ENCODE results near the gene SIRT3.
"Not testable (repeated sequence)": the region's sequence is repeated elsewhere in the genome, so short reads cannot be mapped to it uniquely, and the experiment has no call there.

Gene SIRT3

DNA sequence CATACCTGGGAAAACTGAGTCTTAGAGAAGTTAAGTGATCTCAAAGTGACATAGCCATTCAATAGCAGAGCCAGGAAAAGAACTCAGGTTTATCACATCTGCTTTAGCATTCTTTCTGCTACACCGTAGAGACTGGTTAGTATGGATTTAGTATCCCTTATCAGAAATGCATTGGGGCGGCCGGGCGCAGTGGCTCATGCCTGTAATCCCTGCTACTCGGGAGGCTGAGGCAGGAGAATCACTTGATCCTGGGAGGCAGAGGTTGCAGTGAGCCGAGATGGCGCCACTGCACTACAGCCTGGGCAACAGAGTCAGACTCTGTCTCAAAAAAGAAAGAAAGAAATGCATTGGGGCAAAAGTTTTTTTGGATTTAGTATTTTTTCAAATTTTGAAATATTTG is 2.2 kb upstream of the SIRT3 start:
- not testable (repeated sequence) for FAIRE-seq

DNA sequence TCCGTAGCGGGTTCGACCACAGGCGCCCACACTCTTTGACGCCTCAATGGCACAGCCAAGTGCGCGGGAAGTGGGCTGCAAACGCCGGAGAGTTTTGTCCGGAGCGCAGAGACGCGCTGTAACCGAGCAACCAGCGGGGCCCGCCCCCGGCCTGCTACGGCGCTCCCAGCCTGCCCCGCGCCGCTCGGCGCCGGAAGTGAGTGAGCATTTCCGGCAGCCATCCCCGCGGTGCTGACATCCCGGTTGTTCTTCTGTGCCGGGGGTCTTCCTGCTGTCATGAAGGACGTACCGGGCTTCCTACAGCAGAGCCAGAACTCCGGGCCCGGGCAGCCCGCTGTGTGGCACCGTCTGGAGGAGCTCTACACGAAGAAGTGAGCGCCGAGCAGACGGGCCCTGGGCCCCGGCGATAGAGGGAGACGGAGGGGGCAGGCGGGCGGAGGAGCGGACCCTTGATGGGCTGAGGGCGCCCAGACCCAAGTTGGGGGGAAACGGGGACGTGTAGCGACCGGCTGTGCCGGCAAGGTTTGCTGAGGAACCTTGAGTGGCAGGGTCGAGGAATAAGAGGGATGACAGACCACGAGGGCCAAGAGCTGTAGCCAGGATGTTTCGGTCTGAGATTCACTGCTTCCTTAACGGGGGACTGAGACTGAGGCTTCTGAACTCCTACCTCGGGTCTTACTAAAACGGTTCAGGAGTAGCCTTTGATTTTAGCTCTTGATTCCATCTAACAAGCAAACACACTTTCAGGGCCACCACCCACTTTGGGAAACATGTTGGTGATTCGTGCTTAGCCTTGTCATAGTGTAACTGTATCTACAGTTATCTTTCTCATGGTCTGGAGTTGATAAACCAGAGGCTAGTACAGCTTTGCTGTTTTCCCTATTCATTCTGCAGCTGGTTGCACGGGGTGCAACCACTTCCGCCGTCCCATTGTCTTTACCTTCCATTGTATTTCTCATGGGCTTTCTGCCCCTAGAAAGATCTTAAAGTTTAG is 929 bp upstream of the SIRT3 start, which contains the start of gene PSMD13:
Gene PSMD13 (plus strand): TSS at position 203 of the 994 bp plus-strand sequence. CDS start 74 bp downstream, at position 277.
- FAIRE-seq, result no peak

DNA sequence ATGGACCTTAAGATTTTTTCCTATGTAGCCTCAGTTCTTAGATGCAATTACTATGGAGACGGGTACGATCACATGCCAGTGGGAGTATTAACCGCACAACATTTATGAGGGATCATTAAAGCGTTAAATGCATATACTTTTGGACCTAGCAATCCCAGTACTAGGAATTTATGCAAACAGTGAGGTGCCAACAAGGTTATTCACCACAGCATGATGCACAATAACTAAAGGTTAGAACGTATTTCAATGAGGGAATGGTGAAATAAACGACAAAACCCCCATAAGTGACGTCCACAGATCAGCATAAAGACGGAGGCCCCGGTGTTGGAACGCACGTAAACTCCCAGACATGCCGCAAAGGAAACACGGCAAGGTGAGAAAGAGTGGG is 539 bp downstream of the SIRT3 start:
- no peak for FAIRE-seq

DNA sequence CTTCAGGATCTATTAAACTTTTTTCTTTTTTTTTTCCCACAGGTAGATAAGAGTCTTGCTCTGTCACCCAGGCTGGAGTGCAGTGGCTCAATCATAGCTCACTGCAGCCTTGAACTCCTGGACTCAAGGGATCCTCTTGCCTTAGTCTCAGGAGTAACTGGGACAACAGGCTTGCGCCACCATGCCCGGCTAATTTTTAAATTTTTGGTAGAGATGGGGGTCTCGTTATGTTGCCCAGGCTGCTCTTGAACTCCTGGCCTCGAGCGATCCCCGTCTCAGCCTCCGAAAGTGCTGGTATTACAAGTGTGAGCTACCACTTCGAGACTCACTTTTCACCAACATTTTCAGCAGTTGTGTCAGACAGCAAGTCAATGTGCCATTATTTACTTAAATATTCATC is 962 bp downstream of the SIRT3 start:
- no peak for FAIRE-seq

DNA sequence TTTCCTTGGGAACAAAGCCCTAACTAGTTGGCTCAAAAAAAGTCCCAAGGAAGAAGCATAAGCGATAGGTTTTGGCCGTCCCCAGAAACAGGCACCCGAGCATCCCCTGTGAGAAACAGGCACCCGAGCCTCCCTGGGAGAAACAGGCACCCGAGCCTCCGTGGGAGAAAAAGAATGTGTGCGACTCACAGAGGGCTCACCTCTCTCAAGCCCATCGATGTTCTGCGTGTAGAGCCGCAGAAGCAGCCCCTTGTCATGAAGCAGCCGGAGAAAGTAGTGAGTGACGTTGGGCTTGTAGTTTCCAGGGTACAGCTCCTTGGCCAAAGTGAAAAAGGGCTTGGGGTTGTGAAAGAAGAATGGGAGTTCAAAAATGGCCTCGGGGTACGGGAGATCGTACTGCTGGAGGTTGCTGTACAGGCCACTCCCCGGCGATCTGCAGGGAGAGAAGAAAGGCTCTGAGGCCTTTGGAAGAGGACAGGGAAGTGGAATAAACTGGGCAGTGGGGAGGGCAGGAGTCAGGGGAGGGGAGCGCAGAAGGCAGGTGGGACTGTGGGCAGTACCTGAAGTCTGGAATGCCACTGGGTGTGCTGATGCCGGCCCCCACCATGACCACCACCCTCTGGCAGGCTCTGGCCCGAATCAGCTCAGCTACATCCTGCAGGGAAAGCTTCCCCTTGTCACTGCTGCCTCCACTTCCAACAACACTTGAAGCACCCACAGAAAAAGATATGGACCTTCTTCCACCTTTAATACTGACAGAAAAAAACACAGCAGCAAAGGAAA is 3.2 kb downstream of the SIRT3 start:
- no peak for FAIRE-seq

DNA sequence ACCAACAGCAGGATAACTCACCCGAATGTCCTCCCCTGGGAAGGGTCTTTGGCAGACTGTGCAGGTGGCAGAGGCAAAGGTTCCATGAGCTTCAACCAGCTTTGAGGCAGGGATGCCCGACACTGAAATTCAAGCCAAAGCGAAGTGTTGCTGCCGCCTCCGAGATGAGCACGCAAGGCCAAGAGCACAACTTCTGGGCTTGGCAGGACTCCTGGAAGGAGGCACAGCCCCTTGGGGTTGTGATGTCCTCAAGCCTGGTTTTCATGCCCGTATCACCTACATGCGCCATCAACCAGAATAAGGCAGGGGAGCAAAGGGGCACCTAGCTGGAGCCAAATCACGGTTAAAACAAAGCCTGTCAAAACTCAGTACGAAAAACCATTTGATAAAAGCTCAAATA is 5.7 kb downstream of the SIRT3 start:
- FAIRE-seq, result no peak

DNA sequence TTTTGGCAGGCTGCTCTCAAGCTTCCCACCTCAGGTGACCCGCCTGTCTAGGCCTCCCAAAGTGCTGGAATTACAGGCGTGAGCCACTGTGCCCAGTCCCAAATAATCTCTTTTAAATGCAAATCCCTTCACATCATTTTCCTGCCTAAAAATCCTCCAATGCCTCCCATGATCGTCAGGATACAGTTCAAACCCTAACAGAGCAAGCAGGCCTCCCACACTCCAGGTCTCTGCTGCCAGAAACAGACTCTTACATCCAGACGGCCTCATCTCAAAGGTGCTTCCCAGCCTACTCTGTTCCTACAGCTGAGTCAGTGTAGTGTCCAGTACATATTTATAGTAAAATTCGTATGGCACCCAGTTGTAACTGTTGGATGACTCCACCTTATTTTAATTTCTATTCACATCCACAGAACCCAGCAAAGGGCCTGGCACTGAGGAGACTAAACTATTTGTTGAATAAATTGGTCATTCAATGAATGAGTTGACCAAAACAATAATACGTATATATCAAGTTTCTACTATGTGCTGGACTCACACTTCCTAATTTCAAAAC is 8.2 kb downstream of the SIRT3 start:
- no peak for FAIRE-seq

DNA sequence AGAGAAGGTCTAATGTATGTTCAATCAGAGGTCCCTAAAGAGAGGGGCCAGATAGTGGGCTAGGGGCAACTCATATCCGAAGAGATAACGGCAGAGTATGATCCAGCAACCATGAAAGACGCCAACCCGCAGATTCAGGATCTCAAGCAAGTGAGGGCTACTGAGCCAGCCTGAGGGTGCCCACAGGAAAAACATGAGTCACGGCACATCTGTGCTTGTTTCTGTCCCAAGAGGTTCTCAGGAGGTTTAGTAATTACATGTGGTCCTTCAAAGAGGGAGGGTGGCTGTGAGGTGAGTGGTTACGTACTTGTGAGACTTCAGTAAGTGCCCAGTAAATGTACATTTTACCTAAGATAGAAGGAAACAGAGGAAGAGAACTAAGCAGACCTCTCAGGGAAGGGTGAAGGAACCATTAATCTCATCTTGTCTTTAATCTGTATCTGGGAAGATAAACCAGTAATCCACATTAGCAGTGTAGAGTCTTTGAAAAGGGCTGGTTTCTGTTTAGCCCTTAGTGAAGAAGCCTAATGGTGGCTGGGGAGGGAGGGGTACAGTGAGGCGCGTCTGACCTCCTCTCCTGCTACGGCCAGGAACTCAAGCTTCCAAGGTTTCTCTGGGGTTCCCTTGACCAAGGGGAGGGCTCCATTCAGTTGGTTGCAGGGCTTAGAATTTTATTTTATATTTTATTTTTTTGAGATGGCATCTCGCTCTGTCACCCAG is 10.2 kb downstream of the SIRT3 start:
- no peak for FAIRE-seq

DNA sequence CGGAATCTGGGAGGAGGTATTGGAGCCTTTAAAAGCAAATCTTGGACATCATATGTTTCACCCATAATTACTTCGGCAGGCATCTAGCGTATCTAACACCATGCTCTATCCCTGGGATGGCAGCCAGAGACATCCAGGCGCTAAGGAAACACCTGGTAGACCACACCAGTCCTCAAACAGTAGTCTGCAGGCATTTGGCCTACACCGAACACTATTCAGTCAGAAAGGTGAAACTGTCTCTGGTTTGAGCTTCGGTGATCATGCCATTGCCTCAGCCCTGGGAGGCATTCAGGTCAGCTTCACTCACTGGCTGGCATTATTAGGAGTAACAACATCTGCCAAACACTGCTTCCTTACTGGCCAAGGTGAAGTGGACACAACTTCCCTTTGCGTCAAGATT is 11.7 kb downstream of the SIRT3 start:
- no peak for FAIRE-seq

DNA sequence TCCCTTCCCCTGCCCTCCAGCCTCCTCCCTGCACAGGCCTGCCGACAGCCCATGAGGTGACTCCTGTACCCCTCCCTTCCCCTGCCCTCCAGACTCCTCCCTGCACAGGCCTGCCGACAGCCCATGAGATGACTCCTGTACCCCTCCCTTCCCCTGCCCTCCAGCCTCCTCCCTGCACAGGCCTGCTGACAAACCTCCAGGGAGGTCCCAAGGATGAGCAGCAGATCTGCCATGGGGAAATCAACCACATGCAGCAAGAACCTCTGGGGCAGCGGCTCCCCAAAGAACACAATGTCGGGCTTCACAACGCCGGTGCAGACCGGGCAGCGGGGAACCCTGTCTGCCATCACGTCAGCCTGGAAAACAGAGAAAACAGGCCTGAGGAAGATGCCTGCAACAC is 12.3 kb downstream of the SIRT3 start:
- no peak for FAIRE-seq

DNA sequence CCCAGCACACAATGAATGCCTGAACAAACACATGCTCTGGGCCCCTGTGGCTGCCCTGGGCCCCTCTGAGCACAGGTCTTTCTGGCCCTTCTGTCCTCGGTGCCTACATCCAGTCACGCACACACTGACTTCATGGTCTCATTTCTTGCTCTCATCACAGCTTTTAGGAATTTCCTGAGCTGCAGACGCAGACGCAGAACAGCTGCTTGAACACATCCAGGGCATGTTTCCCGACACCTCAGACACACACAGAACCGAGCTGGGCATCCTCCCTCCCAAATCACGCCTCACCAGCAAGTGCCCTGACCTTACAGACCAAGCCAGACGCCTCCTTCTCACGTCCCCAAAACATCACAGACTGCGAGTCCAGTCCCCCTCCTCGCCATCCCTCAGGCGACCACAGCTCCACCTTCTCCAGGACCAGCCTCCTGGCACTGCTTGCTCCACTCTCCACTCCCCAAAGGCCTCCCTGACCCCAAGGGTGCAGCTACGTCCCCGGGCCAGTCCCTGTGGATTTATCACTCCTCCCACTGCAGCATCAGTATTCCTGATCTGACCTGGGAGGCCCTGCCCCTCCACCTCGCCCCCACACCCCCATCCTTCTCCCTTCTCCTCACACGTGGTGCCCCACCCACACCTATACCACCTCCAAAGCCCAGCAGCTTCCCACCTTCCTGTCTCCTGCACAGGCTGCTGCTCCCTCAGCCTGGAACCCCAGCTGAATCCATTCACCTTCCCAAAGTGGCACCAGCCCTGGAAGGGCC is 12.9 kb downstream of the SIRT3 start:
- FAIRE-seq, result no peak

DNA sequence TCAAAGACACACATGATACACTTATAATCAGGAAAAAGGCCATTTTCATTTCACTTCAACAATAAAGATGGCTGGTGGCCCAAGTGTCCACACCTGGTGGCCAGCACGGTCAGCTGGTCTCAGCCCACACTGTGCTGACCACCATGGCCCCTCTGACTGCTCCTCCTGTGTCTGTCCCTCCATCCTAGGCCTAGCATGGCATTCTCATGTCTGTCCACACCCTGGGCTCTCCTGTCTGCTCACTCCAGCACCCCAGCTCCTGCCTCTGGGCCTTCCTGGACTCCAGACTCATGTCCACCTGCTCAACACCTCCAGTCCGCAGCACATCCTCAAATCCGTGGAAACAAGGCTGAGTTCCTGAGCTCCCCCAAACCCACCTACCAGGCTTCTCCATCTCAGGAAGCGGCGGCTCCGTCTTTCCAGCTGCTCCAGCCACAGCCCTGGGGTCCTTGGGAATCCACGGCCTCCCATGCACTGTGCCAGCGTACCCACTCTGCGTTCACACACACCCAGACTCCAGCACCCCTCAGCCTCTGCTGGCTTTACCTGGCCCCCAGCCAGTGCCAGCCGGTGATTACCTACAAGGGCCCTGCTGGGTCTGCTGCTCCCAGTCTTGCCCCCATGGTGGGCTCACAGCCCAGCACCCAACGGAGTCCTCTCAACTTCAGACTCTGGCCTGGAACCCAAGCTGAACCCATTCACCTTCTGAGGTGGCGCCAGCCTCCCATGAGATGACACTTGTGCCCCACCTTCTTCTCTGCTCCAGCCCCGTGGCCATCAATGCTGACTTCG is 13.9 kb downstream of the SIRT3 start:
- FAIRE-seq, result no peak

DNA sequence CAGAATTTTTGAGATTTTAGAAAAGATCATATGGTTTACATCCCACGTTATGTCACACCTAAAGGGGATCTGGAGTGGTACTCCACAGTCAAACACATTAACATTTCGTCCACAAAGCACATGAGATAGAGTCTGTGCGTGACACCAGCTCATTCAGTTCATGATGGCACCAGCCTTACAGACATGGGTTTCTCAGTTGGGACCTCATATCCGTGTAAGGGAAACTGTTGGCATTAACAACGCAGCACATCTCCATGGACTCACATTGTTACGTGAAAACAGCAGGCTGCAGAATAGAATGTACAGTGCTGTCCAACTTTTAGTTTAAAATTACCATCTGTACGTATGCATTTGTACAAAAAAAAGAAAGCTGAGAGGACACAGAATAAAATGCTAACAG is 14.6 kb downstream of the SIRT3 start:
- FAIRE-seq, result no peak

DNA sequence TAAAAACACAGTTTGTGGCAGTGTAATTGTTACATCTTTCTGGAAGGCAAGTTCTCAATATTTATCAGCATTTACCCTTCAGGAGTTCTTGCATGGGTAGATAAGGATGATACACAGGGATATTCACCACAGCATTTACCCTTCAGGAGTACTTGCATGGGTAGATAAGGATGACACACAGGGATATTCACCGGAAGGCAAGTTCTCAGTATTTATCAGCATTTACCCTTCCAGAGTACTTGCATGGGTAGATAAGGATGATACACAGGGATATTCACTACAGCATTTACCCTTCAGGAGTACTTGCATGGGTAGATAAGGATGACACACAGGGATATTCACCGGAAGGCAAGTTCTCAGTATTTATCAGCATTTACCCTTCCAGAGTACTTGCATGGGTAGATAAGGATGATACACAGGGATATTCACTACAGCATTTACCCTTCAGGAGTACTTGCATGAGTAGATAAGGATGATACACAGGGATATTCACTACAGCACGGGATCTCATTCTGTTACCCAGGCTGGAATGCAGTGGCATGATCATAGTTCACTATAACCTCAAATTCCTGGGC is 15.4 kb downstream of the SIRT3 start:
- not testable (repeated sequence) for FAIRE-seq

DNA sequence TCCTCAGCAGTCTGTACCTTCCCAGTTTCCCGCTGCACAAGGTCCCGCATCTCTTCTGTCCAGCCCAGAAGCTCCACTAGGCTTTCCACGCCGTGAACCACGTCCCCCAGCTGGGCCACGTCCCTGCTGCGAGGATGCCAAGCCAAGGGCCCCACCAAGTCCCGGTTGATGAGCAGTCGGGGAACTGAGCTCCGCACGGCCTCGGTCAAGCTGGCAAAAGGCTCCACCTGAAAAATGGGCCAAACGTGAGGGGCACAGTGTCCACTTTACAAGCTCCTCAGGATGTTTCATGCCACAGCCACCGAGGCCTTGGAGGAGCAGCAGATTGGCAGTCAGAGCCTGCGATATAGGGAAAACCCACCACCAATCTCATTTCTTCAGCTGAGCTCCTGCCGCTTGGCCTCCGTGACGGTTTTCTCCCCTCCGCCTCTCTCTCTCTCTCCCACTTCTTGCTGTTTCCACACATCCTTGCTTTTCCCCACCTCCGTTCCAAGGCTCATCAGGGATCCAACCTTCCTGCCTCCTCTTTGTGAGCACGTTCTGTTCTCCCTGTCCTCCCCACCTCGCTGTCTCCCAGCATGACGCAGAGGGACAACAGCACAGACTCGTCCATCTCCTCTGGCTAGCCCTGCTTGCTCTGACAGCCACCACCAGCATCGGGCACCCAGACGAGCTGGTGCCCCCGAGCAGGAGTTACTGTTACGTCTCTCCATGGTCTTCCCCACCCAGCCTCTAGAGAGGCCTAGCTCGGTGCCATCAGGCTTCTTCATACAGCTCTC is 17.1 kb downstream of the SIRT3 start:
- no peak for FAIRE-seq

DNA sequence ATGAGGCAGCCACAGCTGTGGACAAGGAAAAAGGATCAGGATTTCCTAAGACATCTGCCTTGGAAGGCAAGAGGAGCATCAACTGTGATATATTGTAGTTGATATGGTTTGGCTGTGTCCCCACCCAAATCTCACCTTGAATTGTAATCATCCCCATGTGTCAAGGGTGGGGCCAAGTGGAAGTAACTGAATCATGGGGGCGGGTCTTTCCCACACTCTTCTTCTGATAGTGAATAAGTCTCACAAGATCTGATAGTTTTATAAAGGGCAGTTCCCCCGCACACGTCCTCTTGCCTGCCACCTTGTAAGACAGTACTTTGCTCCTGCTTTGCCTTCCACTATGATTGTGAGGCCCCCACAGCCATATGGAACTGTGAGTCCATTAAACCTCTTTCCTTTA is 18.4 kb downstream of the SIRT3 start:
- no peak for FAIRE-seq

DNA sequence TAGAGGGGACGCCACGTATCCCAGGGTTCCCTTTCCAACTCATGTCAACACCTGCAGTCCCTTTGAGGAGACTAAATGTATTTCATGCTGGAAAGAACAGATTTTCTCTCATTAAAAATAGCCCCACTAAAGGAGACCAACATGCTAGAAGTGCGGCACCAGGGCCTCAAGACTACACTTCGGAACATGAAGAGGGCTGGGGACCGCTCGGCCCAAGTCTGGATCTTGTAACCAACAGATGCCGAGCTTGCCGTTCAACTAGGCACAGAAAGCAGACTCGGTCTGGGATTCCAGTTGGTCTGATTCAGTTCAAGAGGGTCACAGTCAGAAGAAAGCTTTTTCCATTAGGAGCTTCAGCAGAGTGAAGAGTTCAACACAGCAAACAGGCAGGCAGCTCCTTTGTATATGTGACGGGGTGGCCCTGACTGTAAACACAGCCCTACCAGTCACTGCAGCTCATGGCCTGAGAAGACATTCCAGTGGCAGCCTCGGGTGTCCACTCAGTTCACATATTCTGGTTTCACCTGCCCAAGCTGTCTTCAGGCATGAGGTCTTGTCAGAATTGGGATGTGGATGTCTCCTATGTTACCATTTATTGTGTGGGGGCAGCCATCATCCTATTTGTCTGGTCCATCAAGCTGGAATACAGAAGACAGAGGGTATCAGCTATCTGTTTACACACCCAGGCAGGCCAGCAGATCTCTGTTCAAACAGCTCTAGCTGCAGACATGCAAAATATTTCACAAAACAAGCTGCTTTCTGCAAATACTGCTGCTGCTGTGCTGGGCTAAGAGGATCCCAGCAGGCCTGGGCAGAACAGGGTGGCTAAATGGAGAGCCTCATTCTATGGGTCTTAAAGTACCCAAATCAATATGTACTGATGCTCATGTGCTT is 19.8 kb downstream of the SIRT3 start:
- FAIRE-seq, result no peak

DNA sequence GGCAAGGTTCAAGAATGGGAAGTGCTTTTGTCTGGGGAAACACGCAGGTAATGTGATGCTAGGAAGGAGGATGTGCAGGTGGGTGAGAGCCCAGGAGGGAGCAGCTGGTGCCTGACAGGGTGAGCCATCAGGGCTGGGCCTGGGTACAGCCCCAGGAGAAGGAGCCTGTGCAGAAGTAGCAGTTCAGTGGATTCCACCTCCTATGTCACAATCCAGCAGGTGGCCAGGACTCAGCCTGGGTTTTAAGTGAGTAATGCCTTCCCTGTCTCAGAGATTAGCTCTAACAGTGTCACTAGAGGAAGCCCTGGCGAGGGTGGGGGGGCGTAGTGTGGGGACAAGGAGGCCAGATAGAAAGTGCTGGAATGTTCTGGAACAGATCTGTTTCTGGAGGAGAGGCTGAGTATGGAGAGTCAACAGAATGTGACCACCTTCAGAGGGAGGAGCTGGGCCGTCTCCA is 20.5 kb downstream of the SIRT3 start:
- no peak for FAIRE-seq

DNA sequence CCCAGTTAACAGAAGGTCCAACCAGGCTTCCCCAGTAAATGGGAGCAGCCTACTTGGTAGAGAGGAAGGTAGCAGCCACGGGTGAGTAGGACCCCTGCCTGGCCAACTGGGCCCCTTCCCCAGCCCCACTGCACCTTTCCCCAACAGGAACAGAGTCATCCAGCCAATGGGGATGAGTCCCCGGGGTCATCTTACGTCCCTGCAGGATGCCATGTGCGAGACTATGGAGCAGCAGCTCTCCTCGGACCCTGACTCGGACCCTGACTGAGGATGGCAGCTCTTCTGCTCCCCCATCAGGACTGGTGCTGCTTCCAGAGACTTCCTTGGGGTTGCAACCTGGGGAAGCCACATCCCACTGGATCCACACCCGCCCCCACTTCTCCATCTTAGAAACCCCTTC is 22.1 kb downstream of the SIRT3 start:
- no peak for FAIRE-seq

Measured in colon (tissue), 2 donors.